IMR-90 (cell line): ENCODE data around the gene CDC40. TPM values are rescaled to one million over a fixed set of nuclear protein-coding genes. Genes with fewer than 3 reads are reported as not detected.

Experiments
- ATAC-seq: fragments of 200-7000 bp; cut with Tn5 transposase; 2 replicates; pipeline ENCODE4 v1.9.1; 2020; ENCODE audit warnings: low read depth, mild to moderate bottlenecking, moderate library complexity
- BruUV-seq: library from RNA; stranded (reverse); fragments of 400-500 nt; replicated peaks from 2 replicates; lab custom pipeline; 2021; lab: Mats Ljungman, UMichigan
- CTCF ChIA-PET: fragments of 300-600 bp; formaldehyde crosslinking; extraction: SDS; loops from one replicate; lab custom pipeline; 2021; ENCODE audit warnings: antibody characterized with exemption; lab: Yijun Ruan, JAX
- POLR2A ChIA-PET: fragments of 300-600 bp; sonication (Branson Sonifier 250); formaldehyde crosslinking; loops from one replicate; lab custom pipeline; 2022; ENCODE audit warnings: antibody characterized with exemption; ENCODE audit not compliant: unreplicated experiment; lab: Charles Lee
- DNase-seq: peaks from one replicate; pipeline ENCODE4 v3.0.0; 2013
- H2AFZ ChIP-seq: replicated peaks from 2 replicates; pipeline ENCODE3; 2013; ENCODE audit warnings: low read length, mild to moderate bottlenecking; ENCODE audit not compliant: poor library complexity
- H2AK5ac ChIP-seq: 2 replicates; pipeline ENCODE4 v1.6.1; 2013; ENCODE audit warnings: low read depth, low read length, inconsistent platforms
- H2AK9ac ChIP-seq: replicated peaks from 2 replicates; pipeline ENCODE3; 2013; ENCODE audit warnings: mild to moderate bottlenecking, low read depth, low read length, moderate library complexity; ENCODE audit not compliant: poor library complexity
- H2BK120ac ChIP-seq: 2 replicates; pipeline ENCODE4 v1.6.1; 2013; ENCODE audit warnings: low read depth, low read length, inconsistent platforms
- H2BK15ac ChIP-seq: 3 replicates; pipeline ENCODE4 v1.6.1; 2013; ENCODE audit warnings: low read depth, low read length, inconsistent platforms
- H2BK20ac ChIP-seq: 2 replicates; pipeline ENCODE4 v1.6.1; 2013; ENCODE audit warnings: low read depth, mild to moderate bottlenecking, inconsistent platforms, low read length, moderate library complexity
- H2BK5ac ChIP-seq: 2 replicates; pipeline ENCODE4 v1.6.1; 2013; ENCODE audit warnings: mild to moderate bottlenecking, low read depth, low read length, inconsistent platforms; ENCODE audit not compliant: poor library complexity, severe bottlenecking
- H3K14ac ChIP-seq: replicated peaks from 2 replicates; pipeline ENCODE4 v1.6.1; 2013; ENCODE audit warnings: low read depth, low read length, inconsistent platforms
- H3K18ac ChIP-seq: 2 replicates; pipeline ENCODE4 v1.6.1; 2013; ENCODE audit warnings: low read depth, low read length, control low read depth
- H3K23ac ChIP-seq: 2 replicates; pipeline ENCODE4 v1.6.1; 2013; ENCODE audit warnings: low read depth, low read length, inconsistent platforms
- H3K27ac ChIP-seq: 2 replicates; pipeline ENCODE4 v1.5.1; 2013; ENCODE audit warnings: mild to moderate bottlenecking, control low read depth, low read length; ENCODE audit not compliant: insufficient read depth
- H3K27me3 ChIP-seq: 2 replicates; pipeline ENCODE4 v1.6.1; 2013; ENCODE audit warnings: low read length; ENCODE audit not compliant: control insufficient read depth, insufficient read depth
- H3K36me3 ChIP-seq: 2 replicates; pipeline ENCODE4 v1.6.1; 2013; ENCODE audit warnings: low read length, mixed read lengths; ENCODE audit not compliant: control insufficient read depth, insufficient read depth
- H3K4ac ChIP-seq: 2 replicates; pipeline ENCODE4 v1.6.1; 2013; ENCODE audit warnings: low read depth, low read length, inconsistent platforms
- H3K4me1 ChIP-seq: 2 replicates; pipeline ENCODE4 v1.6.1; 2013; ENCODE audit warnings: low read length, mixed read lengths; ENCODE audit not compliant: control insufficient read depth, insufficient read depth
- H3K4me2 ChIP-seq: 2 replicates; pipeline ENCODE4 v1.6.1; 2013; ENCODE audit warnings: low read depth, mild to moderate bottlenecking, control low read depth, low read length, moderate library complexity
- H3K4me3 ChIP-seq: 2 replicates; pipeline ENCODE4 v1.5.1; 2013; ENCODE audit warnings: low read depth, mild to moderate bottlenecking, control low read depth, low read length, moderate library complexity; ENCODE audit not compliant: insufficient read depth
- H3K56ac ChIP-seq: 2 replicates; pipeline ENCODE4 v1.6.1; 2013; ENCODE audit warnings: low read length, inconsistent platforms; ENCODE audit not compliant: insufficient read depth; ENCODE audit errors: extremely low read depth
- H3K79me1 ChIP-seq, 2 experiments: 2 replicates each; pipeline ENCODE4 v1.6.1; 2013; ENCODE audit warnings: low read length in 2 of 2, inconsistent platforms in 1 of 2, low read depth in 1 of 2
- H3K9ac ChIP-seq: 2 replicates; pipeline ENCODE4 v1.6.1; 2013; ENCODE audit warnings: low read depth, low read length, control low read depth
- H3K9me1 ChIP-seq: 2 replicates; pipeline ENCODE4 v1.6.1; 2013; ENCODE audit warnings: low read length, inconsistent platforms; ENCODE audit not compliant: insufficient read depth
- H3K9me3 ChIP-seq: 2 replicates; pipeline ENCODE4 v1.6.1; 2013; ENCODE audit warnings: low read length; ENCODE audit not compliant: control insufficient read depth, insufficient read depth
- H4K20me1 ChIP-seq: 2 replicates; pipeline ENCODE4 v1.6.1; 2013; ENCODE audit warnings: low read length, inconsistent platforms; ENCODE audit not compliant: insufficient read depth
- H4K5ac ChIP-seq: 2 replicates; pipeline ENCODE4 v1.6.1; 2013; ENCODE audit warnings: mild to moderate bottlenecking, low read depth, low read length, control low read depth
- H4K8ac ChIP-seq, 2 experiments: 2 replicates each; pipeline ENCODE4 v1.6.1; 2013; ENCODE audit warnings: low read depth in 2 of 2, low read length in 2 of 2, control low read depth in 1 of 2, inconsistent platforms in 1 of 2
- H4K91ac ChIP-seq: 2 replicates; pipeline ENCODE4 v1.6.1; 2013; ENCODE audit warnings: low read depth, low read length, inconsistent platforms; ENCODE audit not compliant: insufficient read depth
- BHLHE40 ChIP-seq: fragments of 150-350 bp; IDR thresholded peaks from 2 replicates; pipeline ENCODE4 v1.6.1; 2016; ENCODE audit warnings: mild to moderate bottlenecking, low read depth, low read length
- CEBPB ChIP-seq: IDR thresholded peaks from 2 replicates; pipeline ENCODE4 v1.6.1; 2012; ENCODE audit warnings: low read depth, low read length, improper control_type of control experiment
- CHD1 ChIP-seq: IDR thresholded peaks from 2 replicates; pipeline ENCODE4 v1.6.1; 2012; ENCODE audit warnings: low read depth, low read length, improper control_type of control experiment
- FOS ChIP-seq: fragments of 150-350 bp; IDR thresholded peaks from 2 replicates; pipeline ENCODE4 v1.6.1; 2016; ENCODE audit warnings: low read depth, low read length
- MAFK ChIP-seq: IDR thresholded peaks from 2 replicates; pipeline ENCODE4 v1.6.1; 2012; ENCODE audit warnings: low read depth, low read length, improper control_type of control experiment
- MAZ ChIP-seq: IDR thresholded peaks from 2 replicates; pipeline ENCODE4 v1.6.1; 2012; ENCODE audit warnings: low read depth, mild to moderate bottlenecking, low read length, improper control_type of control experiment, moderate library complexity, borderline replicate concordance
- MXI1 ChIP-seq: IDR thresholded peaks from 2 replicates; pipeline ENCODE4 v1.6.1; 2012; ENCODE audit warnings: low read depth, mild to moderate bottlenecking, low read length, moderate library complexity, borderline replicate concordance
- NFE2L2 ChIP-seq: fragments of 150-350 bp; IDR thresholded peaks from 2 replicates; pipeline ENCODE4 v1.6.1; 2016; ENCODE audit warnings: low read depth, mild to moderate bottlenecking, low read length
- POLR2A ChIP-seq: IDR thresholded peaks from 2 replicates; pipeline ENCODE4 v1.6.1; 2012; ENCODE audit warnings: mild to moderate bottlenecking, low read depth, low read length
- RAD21 ChIP-seq: IDR thresholded peaks from 2 replicates; pipeline ENCODE4 v1.6.1; 2012; ENCODE audit warnings: low read length, improper control_type of control experiment
- RCOR1 ChIP-seq: IDR thresholded peaks from 2 replicates; pipeline ENCODE4 v1.6.1; 2012; ENCODE audit warnings: mild to moderate bottlenecking, low read length, improper control_type of control experiment; ENCODE audit not compliant: insufficient replicate concordance
- RFX5 ChIP-seq: IDR thresholded peaks from 2 replicates; pipeline ENCODE4 v1.8.0; 2012; ENCODE audit warnings: low read depth, mild to moderate bottlenecking, low read length, moderate library complexity
- SMC3 ChIP-seq: fragments of 150-350 bp; IDR thresholded peaks from 2 replicates; pipeline ENCODE4 v1.6.1; 2016; ENCODE audit warnings: low read depth, mild to moderate bottlenecking, antibody characterized with exemption, low read length, moderate library complexity
- WGBS, 2 experiments: methylation state at CpG; one replicate each; pipeline versions ENCODE4 v1.1.5 to v1.1.7; 2013; ENCODE audit warnings: missing lambda C conversion rate in 2 of 2; ENCODE audit not compliant: insufficient read length in 1 of 2; ENCODE audit errors: extremely low coverage in 2 of 2; 5-methylcytosine and 5-hydroxymethylcytosine counted together
- dilution Hi-C: fragments of 300-500 bp; cut with HindIII; formaldehyde crosslinking; loops from one replicate; pipeline ENCODE4 v1.14.3; 2018; ENCODE audit warnings: low sequenced_read_pairs; ENCODE audit not compliant: unreplicated experiment
- in situ Hi-C: fragments of 300-500 bp; cut with MboI; formaldehyde crosslinking; loops from 3 replicates; pipeline ENCODE4 v1.14.3; 2019; ENCODE audit warnings: low sequenced_read_pairs, inconsistent platforms, mixed read lengths
- intact Hi-C: fragments of 100-400 bp; cut with micrococcal nuclease; formaldehyde crosslinking; loops from 2 replicates; pipeline ENCODE4 v1.10.0; 2022
- polyA plus RNA-seq, 3 experiments: library from polyadenylated mRNA; depleted of rRNA; stranded (reverse); fragments of >200 nt; gene quantifications; 2 replicates each; pipeline ENCODE4 v1.2.3, GENCODE V29; 2012; ENCODE audit warnings: low replicate concordance in 1 of 3
- total RNA-seq: library from RNA; depleted of rRNA; stranded (reverse); fragments of >200 nt; gene quantifications from 2 replicates; pipeline ENCODE4 v1.2.3, GENCODE V29; 2012
- TF ChIP-seq, protein P1 (sequence below): fragments of 150-350 bp; IDR thresholded peaks from 2 replicates; pipeline ENCODE4 v1.6.1; 2017; ENCODE audit warnings: mild to moderate bottlenecking, antibody characterized with exemption, low read length, low read depth
- TF ChIP-seq, protein P2 (sequence below): conservative IDR thresholded peaks from 2 replicates; pipeline ENCODE4 v1.5.1; 2012; ENCODE audit warnings: mild to moderate bottlenecking, low read depth, low read length, improper control_type of control experiment
- TF ChIP-seq, protein P3 (sequence below): fragments of 150-350 bp; IDR thresholded peaks from 2 replicates; pipeline ENCODE4 v1.6.1; 2016; ENCODE audit warnings: low read depth, mild to moderate bottlenecking, low read length, moderate library complexity, borderline replicate concordance

Gene CDC40
- total and polyA plus RNA-seq, 2 of the 4 experiments (the other 2 are of a cell fraction): 7.0 to 16.8 TPM

DNA sequence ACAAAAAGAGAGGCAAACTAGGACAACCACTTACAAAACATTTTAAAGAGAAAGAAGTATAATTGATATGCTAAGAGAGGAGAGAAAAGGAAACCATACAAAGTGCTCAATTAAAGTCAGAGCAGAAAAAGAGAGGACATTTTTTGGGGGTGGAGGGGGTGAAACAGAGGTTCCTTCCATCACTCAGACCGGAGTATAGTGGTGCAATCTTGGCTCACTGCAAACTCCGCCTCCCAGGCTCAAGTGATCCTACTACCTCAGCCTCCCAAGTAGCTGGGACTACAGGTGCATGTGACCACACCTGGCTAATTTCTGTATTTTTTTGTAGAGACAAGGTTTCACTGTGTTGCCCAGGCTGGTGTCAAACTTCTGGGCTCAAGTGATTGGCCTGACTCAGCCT is 10.1 kb upstream of the CDC40 start:
- no peak overlapping the region for H3K23ac ChIP-seq
- ATAC-seq (no peak), DNase-seq (no peak)
- H2BK5ac ChIP-seq: no peak overlapping the region
- peaks cover 24% of the 10 kb centered on the region; the same call in 1 of the 2 replicates for H4K20me1 ChIP-seq
- H3K4me1 ChIP-seq: no peaks in the 10 kb centered on the region
- no peak overlapping the region for H3K18ac ChIP-seq
- H2AK5ac ChIP-seq: no peak overlapping the region
- no CpG with 5 or more reads among the region's 2 CpGs for WGBS, 2 experiments
- H3K4ac ChIP-seq: no peak overlapping the region
- H3K36me3 ChIP-seq: no peaks in the 10 kb centered on the region
- no peak overlapping the region for H2AK9ac ChIP-seq
- no peak overlapping the region for H2BK20ac ChIP-seq
- H3K9me1 ChIP-seq: no peaks in the 10 kb centered on the region
- H3K79me1 ChIP-seq: peaks cover 12 to 15% of the 10 kb centered on the region in 2 experiments; a peak in 3 of 4 replicates
- no peaks in the 10 kb centered on the region for H3K27me3 ChIP-seq
- H4K8ac ChIP-seq: no peak overlapping the region
- no peak overlapping the region for H4K91ac ChIP-seq
- H2AFZ ChIP-seq: no peak overlapping the region
- H3K9ac ChIP-seq: no peak overlapping the region
- H2BK120ac ChIP-seq: no peak overlapping the region
- intact Hi-C loops: no loop called here
- H3K4me3 ChIP-seq: no peak overlapping the region
- H2BK15ac ChIP-seq: no peak overlapping the region
- no peak overlapping the region for H3K4me2 ChIP-seq
- BruUV-seq: no TSS peak
- ChIA-PET CTCF (interaction anchor here (0.6 kb wide), 1 partner anchor 55 kb away, joined by 5 read pairs; no protein-coding TSS in a partner anchor), POLR2A (no interaction called here)
- TF ChIP-seq RCOR1: no peak
- TF ChIP-seq, protein P1, sequence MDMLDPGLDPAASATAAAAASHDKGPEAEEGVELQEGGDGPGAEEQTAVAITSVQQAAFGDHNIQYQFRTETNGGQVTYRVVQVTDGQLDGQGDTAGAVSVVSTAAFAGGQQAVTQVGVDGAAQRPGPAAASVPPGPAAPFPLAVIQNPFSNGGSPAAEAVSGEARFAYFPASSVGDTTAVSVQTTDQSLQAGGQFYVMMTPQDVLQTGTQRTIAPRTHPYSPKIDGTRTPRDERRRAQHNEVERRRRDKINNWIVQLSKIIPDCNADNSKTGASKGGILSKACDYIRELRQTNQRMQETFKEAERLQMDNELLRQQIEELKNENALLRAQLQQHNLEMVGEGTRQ: no peak
- no peak for TF ChIP-seq BHLHE40
- TF ChIP-seq, protein P2, sequence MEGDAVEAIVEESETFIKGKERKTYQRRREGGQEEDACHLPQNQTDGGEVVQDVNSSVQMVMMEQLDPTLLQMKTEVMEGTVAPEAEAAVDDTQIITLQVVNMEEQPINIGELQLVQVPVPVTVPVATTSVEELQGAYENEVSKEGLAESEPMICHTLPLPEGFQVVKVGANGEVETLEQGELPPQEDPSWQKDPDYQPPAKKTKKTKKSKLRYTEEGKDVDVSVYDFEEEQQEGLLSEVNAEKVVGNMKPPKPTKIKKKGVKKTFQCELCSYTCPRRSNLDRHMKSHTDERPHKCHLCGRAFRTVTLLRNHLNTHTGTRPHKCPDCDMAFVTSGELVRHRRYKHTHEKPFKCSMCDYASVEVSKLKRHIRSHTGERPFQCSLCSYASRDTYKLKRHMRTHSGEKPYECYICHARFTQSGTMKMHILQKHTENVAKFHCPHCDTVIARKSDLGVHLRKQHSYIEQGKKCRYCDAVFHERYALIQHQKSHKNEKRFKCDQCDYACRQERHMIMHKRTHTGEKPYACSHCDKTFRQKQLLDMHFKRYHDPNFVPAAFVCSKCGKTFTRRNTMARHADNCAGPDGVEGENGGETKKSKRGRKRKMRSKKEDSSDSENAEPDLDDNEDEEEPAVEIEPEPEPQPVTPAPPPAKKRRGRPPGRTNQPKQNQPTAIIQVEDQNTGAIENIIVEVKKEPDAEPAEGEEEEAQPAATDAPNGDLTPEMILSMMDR: no peak
- TF ChIP-seq, protein P3, sequence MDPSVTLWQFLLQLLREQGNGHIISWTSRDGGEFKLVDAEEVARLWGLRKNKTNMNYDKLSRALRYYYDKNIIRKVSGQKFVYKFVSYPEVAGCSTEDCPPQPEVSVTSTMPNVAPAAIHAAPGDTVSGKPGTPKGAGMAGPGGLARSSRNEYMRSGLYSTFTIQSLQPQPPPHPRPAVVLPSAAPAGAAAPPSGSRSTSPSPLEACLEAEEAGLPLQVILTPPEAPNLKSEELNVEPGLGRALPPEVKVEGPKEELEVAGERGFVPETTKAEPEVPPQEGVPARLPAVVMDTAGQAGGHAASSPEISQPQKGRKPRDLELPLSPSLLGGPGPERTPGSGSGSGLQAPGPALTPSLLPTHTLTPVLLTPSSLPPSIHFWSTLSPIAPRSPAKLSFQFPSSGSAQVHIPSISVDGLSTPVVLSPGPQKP: no peak
- no peak for TF ChIP-seq MXI1
- TF ChIP-seq CHD1: no peak
- TF ChIP-seq FOS: no peak
- TF ChIP-seq POLR2A: no peak
- TF ChIP-seq SMC3: no peak
- TF ChIP-seq MAFK: no peak
- TF ChIP-seq NFE2L2: no peak
- TF ChIP-seq RAD21: no peak
- no peak for TF ChIP-seq CEBPB
- no peak for TF ChIP-seq MAZ
- no peak for TF ChIP-seq RFX5
- H4K5ac ChIP-seq: no peak overlapping the region
- no peak overlapping the region for H3K56ac ChIP-seq
- no peaks in the 10 kb centered on the region for H3K9me3 ChIP-seq
- H3K14ac ChIP-seq: no peak overlapping the region
- dilution Hi-C loops: no loop called here
- in situ Hi-C loops: no loop called here
- H3K27ac ChIP-seq: no peak overlapping the region
